CD4-positive, alpha-beta T cell (primary cell): ENCODE measurements around the gene ZCCHC7. TPM values are rescaled to one million over a fixed set of nuclear protein-coding genes. Genes with fewer than 3 reads are reported as not detected.

ENCODE experiments used
- ATAC-seq: fragments of 200-7000 bp; cut with Tn5 transposase; one replicate; pipeline ENCODE4 v1.10.0; 2022; ENCODE audit warnings: mild to moderate bottlenecking; ENCODE audit not compliant: poor library complexity
- CTCF ChIA-PET: fragments of 350-600 bp; sonication (Branson Sonifier 250); formaldehyde crosslinking; loops from one replicate; lab custom pipeline; 2021; ENCODE audit warnings: antibody characterized with exemption, inconsistent platforms; lab: Charles Lee
- POLR2A ChIA-PET: fragments of 350-600 bp; sonication (Branson Sonifier 250); formaldehyde crosslinking; loops from one replicate; lab custom pipeline; 2021; ENCODE audit warnings: antibody characterized with exemption, inconsistent platforms; lab: Charles Lee
- DNase-seq, 14 experiments: peaks; one replicate each; pipeline ENCODE4 v3.0.0-alpha.2; 2013 to 2020; ENCODE audit warnings: mixed read lengths in 2 of 14
- H3K27ac ChIP-seq, 2 donors: one replicate each; pipeline versions ENCODE4 v1.5.1 to v1.7.0; 2013; ENCODE audit warnings: low read length in 2 of 2, low read depth in 1 of 2, mild to moderate bottlenecking in 1 of 2
- H3K27me3 ChIP-seq, 2 experiments: 1 replicate in 1 of 2; 2 replicates in 1 of 2; pipeline versions ENCODE4 v1.6.1 to v1.7.0; 2013; ENCODE audit warnings: low read length in 2 of 2, control low read depth in 1 of 2, mild to moderate bottlenecking in 1 of 2, moderate library complexity in 1 of 2; ENCODE audit not compliant: insufficient read depth in 2 of 2, control insufficient read depth in 1 of 2
- H3K36me3 ChIP-seq: one replicate; pipeline ENCODE4 v1.6.1; 2013; ENCODE audit warnings: low read length, control low read depth; ENCODE audit not compliant: insufficient read depth
- H3K4me1 ChIP-seq: one replicate; pipeline ENCODE4 v1.6.1; 2013; ENCODE audit warnings: low read length, control low read depth; ENCODE audit not compliant: insufficient read depth
- H3K4me3 ChIP-seq: one replicate; pipeline ENCODE4 v1.5.1; 2013; ENCODE audit warnings: mild to moderate bottlenecking, low read length, moderate library complexity
- H3K9me3 ChIP-seq, 2 experiments: 1 replicate in 1 of 2; 2 replicates in 1 of 2; pipeline versions ENCODE4 v1.6.1 to v1.7.0; 2013; ENCODE audit warnings: low read length in 2 of 2, mild to moderate bottlenecking in 2 of 2, control low read depth in 1 of 2, moderate library complexity in 1 of 2; ENCODE audit not compliant: control insufficient read depth in 1 of 2, insufficient read depth in 1 of 2
- H3K27ac Mint-ChIP-seq: one replicate; pipeline ENCODE4 v1.8.0; 2020; ENCODE audit warnings: mixed read lengths
- H3K27me3 Mint-ChIP-seq: one replicate; pipeline ENCODE4 v1.8.0; 2021; ENCODE audit warnings: mixed read lengths
- H3K36me3 Mint-ChIP-seq: one replicate; pipeline ENCODE4 v1.8.0; 2021; ENCODE audit warnings: low read depth, mixed read lengths
- H3K4me1 Mint-ChIP-seq: one replicate; pipeline ENCODE4 v1.8.0; 2021; ENCODE audit warnings: low read depth, mixed read lengths
- H3K4me3 Mint-ChIP-seq: one replicate; pipeline ENCODE4 v1.8.0; 2020; ENCODE audit warnings: mild to moderate bottlenecking, mixed read lengths
- H3K9me3 Mint-ChIP-seq: one replicate; pipeline ENCODE4 v1.8.0; 2020; ENCODE audit warnings: mixed read lengths
- intact Hi-C, 2 experiments: fragments of 100-400 bp; cut with DNase I in 1 of 2; cut with micrococcal nuclease in 1 of 2; formaldehyde crosslinking; loops; one replicate each; pipeline versions ENCODE4 v1.15.1 to v1.9.0; 2023 to 2025; cut with DNase I, micrococcal nuclease
- total RNA-seq, 174 experiments: library from RNA in 2 of 174; stranded (reverse) in 2 of 174; gene quantifications; one replicate each; pipeline ENCODE4 v1.2.3 and lab custom pipeline; 2021 to 2026
- TF ChIP-seq, protein P1 (sequence below): fragments of 200-600 bp; IDR thresholded peaks from one replicate; pipeline ENCODE4 v1.8.0; 2022; ENCODE audit warnings: antibody characterized with exemption, mild to moderate bottlenecking

The ZCCHC7 gene
- total RNA-seq, 2 experiments from 2014 or later, result 40.7 to 41.0 TPM

- no peak overlapping the region for H3K4me3 Mint-ChIP-seq
- CTCF ChIA-PET, result no interaction called here
- H3K9me3 ChIP-seq, result no peaks in the 10 kb centered on the region
- H3K9me3 Mint-ChIP-seq, result no peaks in the 10 kb centered on the region
- H3K27ac Mint-ChIP-seq, result no peak overlapping the region
- H3K4me1 ChIP-seq, result no peaks in the 10 kb centered on the region
- intact Hi-C loops, result no loop called here
- TF ChIP-seq, protein P1, sequence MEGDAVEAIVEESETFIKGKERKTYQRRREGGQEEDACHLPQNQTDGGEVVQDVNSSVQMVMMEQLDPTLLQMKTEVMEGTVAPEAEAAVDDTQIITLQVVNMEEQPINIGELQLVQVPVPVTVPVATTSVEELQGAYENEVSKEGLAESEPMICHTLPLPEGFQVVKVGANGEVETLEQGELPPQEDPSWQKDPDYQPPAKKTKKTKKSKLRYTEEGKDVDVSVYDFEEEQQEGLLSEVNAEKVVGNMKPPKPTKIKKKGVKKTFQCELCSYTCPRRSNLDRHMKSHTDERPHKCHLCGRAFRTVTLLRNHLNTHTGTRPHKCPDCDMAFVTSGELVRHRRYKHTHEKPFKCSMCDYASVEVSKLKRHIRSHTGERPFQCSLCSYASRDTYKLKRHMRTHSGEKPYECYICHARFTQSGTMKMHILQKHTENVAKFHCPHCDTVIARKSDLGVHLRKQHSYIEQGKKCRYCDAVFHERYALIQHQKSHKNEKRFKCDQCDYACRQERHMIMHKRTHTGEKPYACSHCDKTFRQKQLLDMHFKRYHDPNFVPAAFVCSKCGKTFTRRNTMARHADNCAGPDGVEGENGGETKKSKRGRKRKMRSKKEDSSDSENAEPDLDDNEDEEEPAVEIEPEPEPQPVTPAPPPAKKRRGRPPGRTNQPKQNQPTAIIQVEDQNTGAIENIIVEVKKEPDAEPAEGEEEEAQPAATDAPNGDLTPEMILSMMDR, result no peak
- H3K27ac ChIP-seq, result no peak overlapping the region
- no peaks in the 10 kb centered on the region for H3K27me3 Mint-ChIP-seq
- H3K36me3 Mint-ChIP-seq, result no peaks in the 10 kb centered on the region
- H3K36me3 ChIP-seq, result no peaks in the 10 kb centered on the region
- H3K4me1 Mint-ChIP-seq, result no peaks in the 10 kb centered on the region
- H3K4me3 ChIP-seq, result no peak overlapping the region
- ATAC-seq (no peak), DNase-seq (no peak)
- no peaks in the 10 kb centered on the region for H3K27me3 ChIP-seq
- POLR2A ChIA-PET, result no interaction called here
Measured at GRCh38 chr9:37097294-37097693, 23.1 kb upstream of the ZCCHC7 start.

DNA sequence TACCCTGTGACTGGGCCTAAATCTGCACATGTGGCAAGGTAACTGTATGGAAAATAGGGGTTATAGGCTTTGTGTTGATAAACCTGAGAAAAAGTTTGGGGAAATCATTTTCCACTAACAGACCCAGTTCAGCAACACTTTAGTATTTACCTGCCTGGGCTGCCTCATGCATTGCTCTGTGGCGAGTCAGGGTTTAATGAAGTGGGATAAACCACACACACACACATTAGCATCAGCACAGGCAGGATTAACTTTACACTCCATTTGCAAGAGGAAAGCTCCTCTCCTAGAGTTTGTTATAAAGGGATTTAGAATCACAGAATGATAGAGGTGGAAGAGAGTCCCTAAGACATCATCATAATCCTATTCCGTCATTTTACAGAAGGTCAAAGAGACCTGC, 20.0 kb upstream of the ZCCHC7 start:
- H3K36me3 Mint-ChIP-seq, result no peaks in the 10 kb centered on the region
- ChIA-PET CTCF (no interaction called here), POLR2A (no interaction called here)
- intact Hi-C loops, result no loop called here
- H3K27ac Mint-ChIP-seq, result no peak overlapping the region
- Histone ChIP-seq H3K36me3 (no peaks in the 10 kb centered on the region), H3K4me3 (no peak overlapping the region), H3K27ac (no peak overlapping the region), H3K27me3 (no peaks in the 10 kb centered on the region), H3K9me3 (no peaks in the 10 kb centered on the region), H3K4me1 (no peaks in the 10 kb centered on the region)
- TF ChIP-seq, protein P1, result no peak
- ATAC-seq, result no peak
- H3K9me3 Mint-ChIP-seq, result no peaks in the 10 kb centered on the region
- no peaks in the 10 kb centered on the region for H3K4me1 Mint-ChIP-seq
- H3K4me3 Mint-ChIP-seq, result no peak overlapping the region
- no peak for DNase-seq
- peaks cover 5% of the 10 kb centered on the region for H3K27me3 Mint-ChIP-seq

DNA sequence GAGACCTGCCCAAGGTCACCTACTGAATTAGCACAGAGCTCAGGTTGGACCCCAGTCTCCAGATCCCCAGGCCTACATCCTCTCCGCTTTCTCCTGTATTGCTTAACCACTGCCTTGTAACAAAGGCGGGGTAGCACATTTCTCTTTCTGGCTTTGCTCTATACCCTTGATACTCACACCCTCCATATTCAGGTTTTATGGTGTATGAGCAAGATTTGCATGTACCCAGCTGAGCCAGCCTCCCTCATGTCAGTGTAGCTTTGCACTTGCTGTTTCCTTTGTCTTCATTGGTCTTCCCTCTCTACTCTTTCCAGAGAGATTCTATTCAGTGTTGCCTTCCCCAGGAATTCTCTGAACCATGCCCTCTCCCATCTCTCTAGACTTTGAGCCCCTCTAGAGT, 19.6 kb upstream of the ZCCHC7 start:
- TF ChIP-seq, protein P1, result no peak
- ChIA-PET POLR2A (no interaction called here), CTCF (no interaction called here)
- Mint-ChIP-seq H3K27ac (no peak overlapping the region), H3K27me3 (peaks cover 5% of the 10 kb centered on the region), H3K36me3 (no peaks in the 10 kb centered on the region), H3K9me3 (no peaks in the 10 kb centered on the region), H3K4me3 (no peak overlapping the region), H3K4me1 (no peaks in the 10 kb centered on the region)
- Histone ChIP-seq H3K27ac (no peak overlapping the region), H3K9me3 (no peaks in the 10 kb centered on the region), H3K36me3 (no peaks in the 10 kb centered on the region), H3K4me1 (no peaks in the 10 kb centered on the region), H3K4me3 (no peak overlapping the region), H3K27me3 (no peaks in the 10 kb centered on the region)
- intact Hi-C loops, result no loop called here
- ATAC-seq, result no peak
- DNase-seq, result no peak
